Transverse colon (tissue), 4 donors: ENCODE data around the gene SETD5. TPM values are rescaled to one million over a fixed set of nuclear protein-coding genes. Genes with fewer than 3 reads are reported as not detected.
"Not testable (repeated sequence)": the region's sequence is repeated elsewhere in the genome, so short reads cannot be mapped to it uniquely, and the experiment has no call there.

Source experiments
- DNase-seq: peaks from one replicate; pipeline ENCODE4 v3.0.0-alpha.2; 2019
- H3K27ac ChIP-seq, 4 donors: fragments of 200-600 bp; sonication (generic); 2 replicates each; pipeline ENCODE4 v1.5.1; 2016 to 2018; ENCODE audit warnings: inconsistent platforms in 4 of 4
- H3K27me3 ChIP-seq: fragments of 200-600 bp; sonication (generic); 2 replicates; pipeline ENCODE4 v1.5.1; 2017; ENCODE audit warnings: inconsistent platforms
- H3K36me3 ChIP-seq, 4 donors: fragments of 200-600 bp; sonication (generic); 2 replicates each; pipeline ENCODE4 v1.5.1; 2017 to 2019; ENCODE audit warnings: inconsistent platforms in 4 of 4
- H3K4me1 ChIP-seq, 4 donors: fragments of 200-600 bp; sonication (generic); 2 replicates each; pipeline ENCODE4 v1.5.1; 2017 to 2020; ENCODE audit warnings: inconsistent platforms in 4 of 4
- H3K4me3 ChIP-seq, 4 donors: fragments of 200-600 bp; sonication (generic); 1 replicate in 1 of 4; 2 replicates in 3 of 4; pipeline versions ENCODE4 v1.5.1 to v1.6.1; 2017 to 2019; ENCODE audit warnings: inconsistent platforms in 4 of 4
- H3K9me3 ChIP-seq, 2 donors: fragments of 200-600 bp; sonication (generic); 2 replicates each; pipeline ENCODE4 v1.5.1; 2017 to 2019; ENCODE audit warnings: inconsistent platforms in 2 of 2
- CTCF ChIP-seq, 5 experiments: fragments of 200-600 bp in 3 of 5; fragments of 450-650 bp in 2 of 5; sonication (generic) in 3 of 5; IDR thresholded peaks; 1 replicate in 2 of 5; 2 replicates in 3 of 5; pipeline ENCODE4 v1.5.1; 2016 to 2017; ENCODE audit warnings: antibody characterized with exemption in 5 of 5, inconsistent platforms in 3 of 5, mild to moderate bottlenecking in 2 of 5, moderate library complexity in 1 of 5
- EP300 ChIP-seq: sonication (generic); formaldehyde crosslinking; IDR thresholded peaks from one replicate; pipeline ENCODE4 v1.6.1; 2017; ENCODE audit warnings: antibody characterized with exemption, low read depth
- POLR2A ChIP-seq: fragments of 450-650 bp; IDR thresholded peaks from one replicate; pipeline ENCODE4 v1.6.1; 2016; ENCODE audit warnings: antibody characterized with exemption, mild to moderate bottlenecking, moderate library complexity
- POLR2AphosphoS5 ChIP-seq, 3 donors: sonication (generic); formaldehyde crosslinking; IDR thresholded peaks; one replicate each; pipeline ENCODE4 v1.6.1; 2016; ENCODE audit warnings: antibody characterized with exemption in 3 of 3
- WGBS, 2 donors: methylation state at CpG; one replicate each; pipeline ENCODE4 v1.1.5; 2018; ENCODE audit warnings: low coverage in 1 of 2; 5-methylcytosine and 5-hydroxymethylcytosine counted together
- in situ Hi-C, 4 donors: fragments of 200-750 bp; cut with MboI; loops; one replicate each; pipeline versions ENCODE4 v1.15.0 to v1.15.1; 2017; ENCODE audit warnings: low sequenced_read_pairs in 3 of 4, low pct_ligation_motif_present in 1 of 4, low pct_unique_long_range_greater_than_20kb in 1 of 4
- intact Hi-C: fragments of 100-400 bp; cut with DNase I; formaldehyde crosslinking; loops from one replicate; pipeline ENCODE4 v1.15.1; 2023; ENCODE audit warnings: low total_unique reads
- total RNA-seq, 4 donors: library from RNA; depleted of rRNA; stranded (reverse); fragments of >200 nt; gene quantifications; one replicate each; pipeline ENCODE4 v1.1.0, GENCODE V29; 2016

SETD5 gene
- total RNA-seq, 4 donors from 2014 or later = 70.6 to 161 (median 129) TPM

DNA sequence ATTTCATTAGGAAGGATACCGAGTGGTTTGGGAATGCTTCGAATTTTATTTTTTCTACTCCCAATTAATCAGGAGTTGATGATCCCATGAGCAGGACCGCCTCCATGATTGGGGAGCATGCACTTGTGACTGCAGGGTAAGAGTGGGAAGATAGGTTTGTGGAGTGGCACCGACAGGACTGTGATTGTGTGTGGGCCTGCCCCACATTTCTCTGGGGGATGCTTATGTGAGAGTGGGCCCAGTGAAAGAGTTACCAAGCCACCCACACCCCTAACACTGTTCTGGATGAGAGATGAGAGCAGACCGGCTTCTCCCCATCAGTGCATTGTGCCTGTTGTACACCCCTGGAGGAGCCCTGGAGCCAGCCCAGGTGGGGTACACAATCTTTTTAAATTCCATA lies 79.5 kb downstream of the SETD5 start:
- peaks cover 0 to 75% (median 22%) of the 10 kb centered on the region in 4 donors for H3K36me3 ChIP-seq
- 91 to 100% methylated on average over 1 to 5 of the region's 5 CpGs for WGBS, 2 donors
- intact Hi-C loops = no loop called here
- no peak for DNase-seq
- H3K4me3 ChIP-seq = no peak overlapping the region
- no peak for TF ChIP-seq EP300
- TF ChIP-seq CTCF (IDR thresholded peaks at IDR 0.05) = no peak
- TF ChIP-seq POLR2A = no peak
- TF ChIP-seq POLR2AphosphoS5 (IDR thresholded peaks at IDR 0.05) = no peak
- H3K4me1 ChIP-seq = no peaks in the 10 kb centered on the region
- H3K9me3 ChIP-seq = no peaks in the 10 kb centered on the region
- in situ Hi-C loops = no loop called here
- H3K27ac ChIP-seq = no peak overlapping the region
- H3K27me3 ChIP-seq = no peaks in the 10 kb centered on the region

GRCh38 chr3:9480265-9480664 lies 82.8 kb downstream of the SETD5 start:
- peaks cover 0 to 44% (median 8%) of the 10 kb centered on the region in 4 donors for H3K36me3 ChIP-seq
- in situ Hi-C loops = no loop called here

GRCh38 chr3:9485248-9485647 lies 87.8 kb downstream of the SETD5 start:
- 93 to 100% methylated on average over 1 of the region's 1 CpG for WGBS, 2 donors
- Histone ChIP-seq H3K27me3 (no peaks in the 10 kb centered on the region), H3K4me3 (no peak overlapping the region), H3K27ac (no peak overlapping the region), H3K4me1 (no peaks in the 10 kb centered on the region), H3K36me3 (peaks cover 0 to 8% (median 2%) of the 10 kb centered on the region in 4 donors), H3K9me3 (no peaks in the 10 kb centered on the region)
- in situ Hi-C loops (no loop called here), intact Hi-C loops (no loop called here)
- no peak for DNase-seq
- TF ChIP-seq EP300 (no peak), POLR2AphosphoS5 (IDR thresholded peaks at IDR 0.05) (no peak), POLR2A (no peak), CTCF (IDR thresholded peaks at IDR 0.05) (no peak)

More at GRCh38 chr3:9480265-9480664, 82.8 kb downstream of the SETD5 start:
- Histone ChIP-seq H3K4me1 (no peaks in the 10 kb centered on the region), H3K9me3 (no peaks in the 10 kb centered on the region), H3K27ac (no peak overlapping the region), H3K27me3 (no peaks in the 10 kb centered on the region), H3K4me3 (no peak overlapping the region)
- 92 to 100% methylated on average over 1 of the region's 1 CpG for WGBS, 2 donors
- TF ChIP-seq CTCF (IDR thresholded peaks at IDR 0.05) (no peak), EP300 (no peak), POLR2AphosphoS5 (IDR thresholded peaks at IDR 0.05) (no peak), POLR2A (no peak)
- DNase-seq = no peak
- intact Hi-C loops = no loop called here

GRCh38 chr3:9491506-9491905 lies 94.1 kb downstream of the SETD5 start:
- no peaks in the 10 kb centered on the region for H3K27me3 ChIP-seq
- in situ Hi-C loops (no loop called here), intact Hi-C loops (no loop called here)
- no peak for DNase-seq
- H3K4me3 ChIP-seq = no peak overlapping the region
- WGBS, 2 donors = 76 to 100% methylated on average over 2 to 3 of the region's 3 CpGs
- no peak overlapping the region for H3K27ac ChIP-seq
- no peaks in the 10 kb centered on the region for H3K36me3 ChIP-seq
- no peaks in the 10 kb centered on the region for H3K4me1 ChIP-seq
- no peaks in the 10 kb centered on the region for H3K9me3 ChIP-seq
- TF ChIP-seq POLR2AphosphoS5 (IDR thresholded peaks at IDR 0.05) (no peak), POLR2A (no peak), CTCF (IDR thresholded peaks at IDR 0.05) (no peak)

GRCh38 chr3:9494036-9494435 lies 96.6 kb downstream of the SETD5 start:
- H3K4me1 ChIP-seq, DNase-seq, H3K27ac ChIP-seq, H3K4me3 ChIP-seq, H3K9me3 ChIP-seq, in situ Hi-C loops, intact Hi-C loops, H3K36me3 ChIP-seq, H3K27me3 ChIP-seq: not testable (repeated sequence)
- WGBS, 2 donors = 87 to 95% methylated on average over 10 to 15 of the region's 15 CpGs
